Upper lobe of left lung (tissue), 4 donors: ENCODE data around the gene MMAB.

Experiments used
- POLR2A ChIP-seq, 4 donors: fragments of 450-650 bp; IDR thresholded peaks; one replicate each; pipeline ENCODE4 v1.5.1; 2016 to 2017; ENCODE audit warnings: antibody characterized with exemption in 4 of 4, mild to moderate bottlenecking in 2 of 4
- POLR2AphosphoS5 ChIP-seq, 2 donors: sonication (generic); formaldehyde crosslinking; IDR thresholded peaks; one replicate each; pipeline ENCODE4 v1.5.1; 2017; ENCODE audit warnings: antibody characterized with exemption in 2 of 2
- TF ChIP-seq, protein P1 (sequence below), 6 experiments: fragments of 450-650 bp in 4 of 6; fragments of 200-600 bp in 2 of 6; sonication (generic) in 2 of 6; IDR thresholded peaks; one replicate each; pipeline ENCODE4 v1.5.1; 2016 to 2019; ENCODE audit warnings: antibody characterized with exemption in 6 of 6

- no peak for TF ChIP-seq POLR2AphosphoS5 (IDR thresholded peaks at IDR 0.05)
- TF ChIP-seq, protein P1, sequence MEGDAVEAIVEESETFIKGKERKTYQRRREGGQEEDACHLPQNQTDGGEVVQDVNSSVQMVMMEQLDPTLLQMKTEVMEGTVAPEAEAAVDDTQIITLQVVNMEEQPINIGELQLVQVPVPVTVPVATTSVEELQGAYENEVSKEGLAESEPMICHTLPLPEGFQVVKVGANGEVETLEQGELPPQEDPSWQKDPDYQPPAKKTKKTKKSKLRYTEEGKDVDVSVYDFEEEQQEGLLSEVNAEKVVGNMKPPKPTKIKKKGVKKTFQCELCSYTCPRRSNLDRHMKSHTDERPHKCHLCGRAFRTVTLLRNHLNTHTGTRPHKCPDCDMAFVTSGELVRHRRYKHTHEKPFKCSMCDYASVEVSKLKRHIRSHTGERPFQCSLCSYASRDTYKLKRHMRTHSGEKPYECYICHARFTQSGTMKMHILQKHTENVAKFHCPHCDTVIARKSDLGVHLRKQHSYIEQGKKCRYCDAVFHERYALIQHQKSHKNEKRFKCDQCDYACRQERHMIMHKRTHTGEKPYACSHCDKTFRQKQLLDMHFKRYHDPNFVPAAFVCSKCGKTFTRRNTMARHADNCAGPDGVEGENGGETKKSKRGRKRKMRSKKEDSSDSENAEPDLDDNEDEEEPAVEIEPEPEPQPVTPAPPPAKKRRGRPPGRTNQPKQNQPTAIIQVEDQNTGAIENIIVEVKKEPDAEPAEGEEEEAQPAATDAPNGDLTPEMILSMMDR (IDR thresholded peaks at IDR 0.05) = no peak
- no peak for TF ChIP-seq POLR2A (IDR thresholded peaks at IDR 0.05)
Measured at GRCh38 chr12:109513977-109514376, 59.3 kb downstream of the MMAB start.
